GM13977 (cell line): ENCODE results near the gene LIPG.

Source experiments
- DNase-seq: peaks from one replicate; pipeline ENCODE4 v3.0.0; 2012; ENCODE audit warnings: low spot score
- CTCF ChIP-seq: IDR thresholded peaks from 2 replicates; pipeline ENCODE4 v1.5.1; 2012; ENCODE audit warnings: mild to moderate bottlenecking, control low read depth; ENCODE audit not compliant: insufficient read depth; ENCODE audit errors: extremely low read depth, missing control alignments
- in situ Hi-C: fragments of 300-500 bp; cut with MboI; formaldehyde crosslinking; loops from one replicate; pipeline ENCODE4 v1.12.0; 2022; ENCODE audit warnings: low sequenced_read_pairs, low pct_unique_long_range_greater_than_20kb, mixed read lengths, inconsistent platforms; ENCODE audit not compliant: unreplicated experiment

LIPG gene

GRCh38 chr18:49645196-49645595 lies 83.3 kb downstream of the LIPG start:
- in situ Hi-C loops = no loop called here
- DNase-seq = no peak
- TF ChIP-seq CTCF = no peak

DNA sequence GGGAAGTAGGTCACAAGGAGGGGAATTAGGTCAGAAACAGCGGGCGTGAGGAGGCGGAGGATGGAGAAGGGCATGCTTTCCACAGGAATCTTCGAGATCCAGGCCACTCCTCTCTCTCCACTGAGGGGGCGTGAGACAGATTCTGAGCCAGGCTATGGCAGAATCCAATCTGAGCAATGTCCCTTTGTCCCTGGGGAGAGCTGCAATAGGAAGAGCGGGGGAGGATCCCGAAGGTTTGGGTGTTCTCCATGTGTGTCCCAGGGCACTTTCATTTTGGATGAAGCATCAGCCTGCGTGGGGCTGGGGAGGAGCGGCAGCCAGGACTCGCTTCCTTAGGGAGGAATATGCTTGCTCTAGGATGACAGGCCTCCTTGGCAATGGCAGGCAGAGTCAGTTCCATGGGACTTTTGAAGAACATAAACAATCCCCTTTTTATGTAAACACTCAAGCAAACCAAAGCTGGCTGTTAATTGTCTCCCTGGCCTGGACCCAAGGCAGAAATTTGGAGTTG lies 84.0 kb downstream of the LIPG start:
- in situ Hi-C loops = no loop called here
- TF ChIP-seq CTCF = no peak
- no peak for DNase-seq

GRCh38 chr18:49646873-49647272 lies 85.0 kb downstream of the LIPG start:
- no peak for DNase-seq
- in situ Hi-C loops = no loop called here
- no peak for TF ChIP-seq CTCF

DNA sequence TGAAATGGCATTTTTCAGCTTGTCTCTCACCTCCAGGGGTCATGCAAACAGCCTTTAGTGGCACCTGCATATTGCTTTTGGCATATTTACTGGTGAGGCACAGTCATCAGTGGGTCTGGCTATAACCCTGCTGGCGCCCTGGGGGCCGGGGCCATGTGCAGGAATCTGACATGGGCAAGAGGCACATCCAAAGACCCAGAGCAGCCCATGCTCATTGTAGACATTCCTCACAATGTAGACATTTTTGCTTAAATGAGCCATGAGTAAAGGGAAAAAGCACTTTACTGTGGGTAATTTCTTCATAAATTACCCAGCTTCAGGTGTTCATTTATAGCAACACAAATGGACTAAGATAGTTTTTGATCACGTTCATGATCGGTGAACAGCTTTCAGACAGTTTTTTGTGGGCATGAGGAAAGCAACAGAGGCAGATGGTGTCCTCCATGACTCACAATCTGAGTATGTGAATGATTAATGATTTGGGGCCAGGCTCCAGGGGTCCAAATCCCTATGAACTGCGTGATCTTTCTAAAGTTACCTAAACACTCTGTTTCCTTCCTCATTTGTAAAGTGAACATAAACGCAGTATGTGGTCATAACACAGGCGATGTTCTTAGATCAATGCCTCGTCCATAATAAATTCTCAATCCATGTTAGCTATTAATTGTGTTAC lies 85.8 kb downstream of the LIPG start:
- in situ Hi-C loops = no loop called here
- no peak for TF ChIP-seq CTCF
- no peak for DNase-seq

DNA sequence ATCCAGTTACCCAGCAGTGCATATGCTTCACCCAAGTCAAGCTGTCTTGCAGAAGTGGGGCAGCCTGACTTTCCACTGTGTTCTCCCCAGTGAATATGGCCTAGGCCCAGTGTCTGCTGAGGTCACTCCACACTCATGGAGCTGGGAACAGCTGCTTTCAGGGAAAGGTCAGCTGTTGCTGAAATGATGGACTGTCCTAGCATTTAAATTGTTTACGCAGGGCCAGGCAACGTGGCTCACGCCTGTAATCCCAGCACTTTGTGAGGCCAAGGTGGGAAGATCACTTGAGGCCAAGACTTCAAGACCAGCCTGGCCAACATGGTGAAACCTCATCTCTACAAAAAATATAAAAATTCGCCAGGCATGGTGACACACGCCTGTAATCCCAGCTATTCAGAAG lies 86.5 kb downstream of the LIPG start:
- TF ChIP-seq CTCF = no peak
- in situ Hi-C loops = no loop called here
- no peak for DNase-seq
